ENCODE data around the gene ASB10. TPM values are rescaled to one million over a fixed set of nuclear protein-coding genes. Genes with fewer than 3 reads are reported as not detected.

ASB10 gene
- total and polyA plus RNA-seq, 2 experiments from 2014 or later, result not detected

DNA sequence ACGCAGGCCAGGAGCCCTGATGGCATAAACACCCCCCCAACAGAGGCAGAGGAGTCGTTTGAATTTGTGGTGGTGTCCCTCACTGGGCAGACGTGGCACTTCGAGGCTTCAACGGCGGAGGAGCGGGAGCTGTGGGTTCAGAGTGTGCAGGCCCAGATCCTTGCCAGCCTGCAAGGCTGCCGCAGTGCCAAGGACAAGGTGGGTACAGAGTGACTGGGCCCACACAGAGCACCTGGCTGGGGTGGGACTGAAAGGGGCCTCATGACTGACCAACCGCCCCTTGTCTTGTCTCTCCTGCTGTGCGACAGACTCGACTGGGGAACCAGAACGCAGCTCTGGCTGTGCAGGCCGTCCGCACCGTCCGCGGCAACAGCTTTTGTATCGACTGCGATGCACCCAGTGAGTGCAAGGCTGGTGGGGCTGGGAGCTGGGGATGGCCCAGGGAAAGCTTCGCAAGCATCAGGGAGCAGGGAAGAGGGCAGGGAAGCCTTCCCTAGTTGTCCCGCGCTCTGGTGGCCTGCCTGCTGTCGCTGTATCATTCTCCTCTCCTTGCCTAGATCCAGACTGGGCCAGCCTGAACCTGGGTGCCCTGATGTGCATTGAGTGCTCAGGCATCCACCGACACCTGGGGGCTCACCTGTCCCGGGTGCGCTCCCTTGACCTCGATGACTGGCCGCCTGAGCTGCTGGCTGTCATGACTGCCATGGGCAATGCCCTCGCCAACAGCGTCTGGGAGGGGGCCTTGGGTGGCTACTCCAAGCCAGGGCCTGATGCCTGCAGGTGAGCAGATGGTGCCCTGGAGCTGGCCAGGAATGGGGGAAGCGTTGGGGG is 45.0 kb downstream of the ASB10 start:
- Histone ChIP-seq H3K27me3 (ENCODE audit: insufficient read depth) (peaks cover 20% of the 10 kb centered on the region), H3K9me2 (ENCODE audit: insufficient read depth) (no peaks in the 10 kb centered on the region), H3K4me1 (ENCODE audit: insufficient read depth) (peaks cover 23% of the 10 kb centered on the region), H3K27ac (ENCODE audit: low read depth) (no peak overlapping the region), H3K4me3 (no peak overlapping the region), H3K79me2 (replicated peaks; ENCODE audit: insufficient read depth) (no peaks in the 10 kb centered on the region), H2AFZ (no peak overlapping the region), H4K20me1 (replicated peaks; ENCODE audit: insufficient read depth) (peaks cover 6% of the 10 kb centered on the region), H3K4me2 (no peak overlapping the region), H3F3A (replicated peaks; ENCODE audit: low read depth) (0 out of 2 replicates have a peak, but pooled peaks cover 2% of the 10 kb centered on the region), H3K36me3 (ENCODE audit: insufficient read depth) (no peaks in the 10 kb centered on the region)
- no peak overlapping the region for H3K4me3 Mint-ChIP-seq
- no peak overlapping the region for H3K27ac Mint-ChIP-seq
- peaks cover 25% of the 10 kb centered on the region for H3K36me3 Mint-ChIP-seq (ENCODE audit: low read depth)
- peaks cover 59% of the 10 kb centered on the region for H3K4me1 Mint-ChIP-seq
- TF ChIP-seq ZNF114 (CRISPR knock-in tag; IDR thresholded peaks at IDR 0.05), result no peak
- no peak for TF ChIP-seq CREB1 (CRISPR knock-in tag; IDR thresholded peaks at IDR 0.05; ENCODE audit: low read depth)
- no peak for TF ChIP-seq EZH2phosphoT487 (IDR thresholded peaks at IDR 0.05; ENCODE audit: unreplicated experiment)
- no peak for TF ChIP-seq JUNB (IDR thresholded peaks at IDR 0.05; ENCODE audit: unreplicated experiment)
- no peak for TF ChIP-seq ZNF331 (CRISPR knock-in tag; IDR thresholded peaks at IDR 0.05; ENCODE audit: low read depth)
- TF ChIP-seq, protein P1, sequence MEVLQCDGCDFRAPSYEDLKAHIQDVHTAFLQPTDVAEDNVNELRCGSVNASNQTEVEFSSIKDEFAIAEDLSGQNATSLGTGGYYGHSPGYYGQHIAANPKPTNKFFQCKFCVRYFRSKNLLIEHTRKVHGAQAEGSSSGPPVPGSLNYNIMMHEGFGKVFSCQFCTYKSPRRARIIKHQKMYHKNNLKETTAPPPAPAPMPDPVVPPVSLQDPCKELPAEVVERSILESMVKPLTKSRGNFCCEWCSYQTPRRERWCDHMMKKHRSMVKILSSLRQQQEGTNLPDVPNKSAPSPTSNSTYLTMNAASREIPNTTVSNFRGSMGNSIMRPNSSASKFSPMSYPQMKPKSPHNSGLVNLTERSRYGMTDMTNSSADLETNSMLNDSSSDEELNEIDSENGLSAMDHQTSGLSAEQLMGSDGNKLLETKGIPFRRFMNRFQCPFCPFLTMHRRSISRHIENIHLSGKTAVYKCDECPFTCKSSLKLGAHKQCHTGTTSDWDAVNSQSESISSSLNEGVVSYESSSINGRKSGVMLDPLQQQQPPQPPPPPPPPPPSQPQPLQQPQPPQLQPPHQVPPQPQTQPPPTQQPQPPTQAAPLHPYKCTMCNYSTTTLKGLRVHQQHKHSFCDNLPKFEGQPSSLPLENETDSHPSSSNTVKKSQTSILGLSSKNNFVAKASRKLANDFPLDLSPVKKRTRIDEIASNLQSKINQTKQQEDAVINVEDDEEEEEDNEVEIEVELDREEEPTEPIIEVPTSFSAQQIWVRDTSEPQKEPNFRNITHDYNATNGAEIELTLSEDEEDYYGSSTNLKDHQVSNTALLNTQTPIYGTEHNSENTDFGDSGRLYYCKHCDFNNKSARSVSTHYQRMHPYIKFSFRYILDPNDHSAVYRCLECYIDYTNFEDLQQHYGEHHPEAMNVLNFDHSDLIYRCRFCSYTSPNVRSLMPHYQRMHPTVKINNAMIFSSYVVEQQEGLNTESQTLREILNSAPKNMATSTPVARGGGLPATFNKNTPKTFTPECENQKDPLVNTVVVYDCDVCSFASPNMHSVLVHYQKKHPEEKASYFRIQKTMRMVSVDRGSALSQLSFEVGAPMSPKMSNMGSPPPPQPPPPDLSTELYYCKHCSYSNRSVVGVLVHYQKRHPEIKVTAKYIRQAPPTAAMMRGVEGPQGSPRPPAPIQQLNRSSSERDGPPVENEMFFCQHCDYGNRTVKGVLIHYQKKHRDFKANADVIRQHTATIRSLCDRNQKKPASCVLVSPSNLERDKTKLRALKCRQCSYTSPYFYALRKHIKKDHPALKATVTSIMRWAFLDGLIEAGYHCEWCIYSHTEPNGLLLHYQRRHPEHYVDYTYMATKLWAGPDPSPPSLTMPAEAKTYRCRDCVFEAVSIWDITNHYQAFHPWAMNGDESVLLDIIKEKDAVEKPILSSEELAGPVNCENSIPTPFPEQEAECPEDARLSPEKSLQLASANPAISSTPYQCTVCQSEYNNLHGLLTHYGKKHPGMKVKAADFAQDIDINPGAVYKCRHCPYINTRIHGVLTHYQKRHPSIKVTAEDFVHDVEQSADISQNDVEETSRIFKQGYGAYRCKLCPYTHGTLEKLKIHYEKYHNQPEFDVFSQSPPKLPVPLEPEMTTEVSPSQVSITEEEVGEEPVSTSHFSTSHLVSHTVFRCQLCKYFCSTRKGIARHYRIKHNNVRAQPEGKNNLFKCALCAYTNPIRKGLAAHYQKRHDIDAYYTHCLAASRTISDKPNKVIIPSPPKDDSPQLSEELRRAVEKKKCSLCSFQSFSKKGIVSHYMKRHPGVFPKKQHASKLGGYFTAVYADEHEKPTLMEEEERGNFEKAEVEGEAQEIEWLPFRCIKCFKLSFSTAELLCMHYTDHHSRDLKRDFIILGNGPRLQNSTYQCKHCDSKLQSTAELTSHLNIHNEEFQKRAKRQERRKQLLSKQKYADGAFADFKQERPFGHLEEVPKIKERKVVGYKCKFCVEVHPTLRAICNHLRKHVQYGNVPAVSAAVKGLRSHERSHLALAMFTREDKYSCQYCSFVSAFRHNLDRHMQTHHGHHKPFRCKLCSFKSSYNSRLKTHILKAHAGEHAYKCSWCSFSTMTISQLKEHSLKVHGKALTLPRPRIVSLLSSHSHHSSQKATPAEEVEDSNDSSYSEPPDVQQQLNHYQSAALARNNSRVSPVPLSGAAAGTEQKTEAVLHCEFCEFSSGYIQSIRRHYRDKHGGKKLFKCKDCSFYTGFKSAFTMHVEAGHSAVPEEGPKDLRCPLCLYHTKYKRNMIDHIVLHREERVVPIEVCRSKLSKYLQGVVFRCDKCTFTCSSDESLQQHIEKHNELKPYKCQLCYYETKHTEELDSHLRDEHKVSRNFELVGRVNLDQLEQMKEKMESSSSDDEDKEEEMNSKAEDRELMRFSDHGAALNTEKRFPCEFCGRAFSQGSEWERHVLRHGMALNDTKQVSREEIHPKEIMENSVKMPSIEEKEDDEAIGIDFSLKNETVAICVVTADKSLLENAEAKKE (CRISPR knock-in tag; IDR thresholded peaks at IDR 0.05), result no peak
- TF ChIP-seq, protein P2, sequence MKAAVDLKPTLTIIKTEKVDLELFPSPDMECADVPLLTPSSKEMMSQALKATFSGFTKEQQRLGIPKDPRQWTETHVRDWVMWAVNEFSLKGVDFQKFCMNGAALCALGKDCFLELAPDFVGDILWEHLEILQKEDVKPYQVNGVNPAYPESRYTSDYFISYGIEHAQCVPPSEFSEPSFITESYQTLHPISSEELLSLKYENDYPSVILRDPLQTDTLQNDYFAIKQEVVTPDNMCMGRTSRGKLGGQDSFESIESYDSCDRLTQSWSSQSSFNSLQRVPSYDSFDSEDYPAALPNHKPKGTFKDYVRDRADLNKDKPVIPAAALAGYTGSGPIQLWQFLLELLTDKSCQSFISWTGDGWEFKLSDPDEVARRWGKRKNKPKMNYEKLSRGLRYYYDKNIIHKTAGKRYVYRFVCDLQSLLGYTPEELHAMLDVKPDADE (IDR thresholded peaks at IDR 0.05), result no peak
- no peak for ATAC-seq
- DNase-seq (ENCODE audit: low spot score), result no peak
- peaks cover 15% of the 10 kb centered on the region for H3K27me3 Mint-ChIP-seq (ENCODE audit: insufficient read depth, low read depth, poor library complexity)
- H3K9me3 Mint-ChIP-seq, result no peaks in the 10 kb centered on the region
